Measurements from ENCODE around the gene GAS7. TPM values are rescaled to one million over a fixed set of nuclear protein-coding genes. Genes with fewer than 3 reads are reported as not detected.

The GAS7 gene
- total and polyA plus RNA-seq, 2 of the 13 experiments (the other 11 are each of a cell fraction or from before 2014, with no cell fraction given): 1.0 to 5.2 TPM

GRCh38 chr17:9926150-9926804 lies 272.1 kb downstream of the GAS7 start:
- CTCF ChIA-PET (ENCODE audit: low intra/inter-chr PET ratio, low total read pairs): no interaction called here
- TF ChIP-seq ZHX2 (IDR thresholded peaks at IDR 0.05; ENCODE audit: low read depth) (no peak), ZHX2 (CRISPR knock-in tag; IDR thresholded peaks at IDR 0.05; ENCODE audit: borderline replicate concordance) (no peak), KLF12 (CRISPR knock-in tag; IDR thresholded peaks at IDR 0.05; ENCODE audit: borderline replicate concordance) (no peak), NR2F1 (CRISPR knock-in tag; IDR thresholded peaks at IDR 0.05) (no peak), THAP11 (CRISPR knock-in tag; IDR thresholded peaks at IDR 0.05) (no peak), MTF2 (CRISPR knock-in tag; IDR thresholded peaks at IDR 0.05; ENCODE audit: borderline replicate concordance) (no peak), ZFP1 (CRISPR knock-in tag; IDR thresholded peaks at IDR 0.05) (no peak), HOXA9 (CRISPR knock-in tag; IDR thresholded peaks at IDR 0.05; ENCODE audit: borderline replicate concordance) (no peak)
- POLR2A ChIA-PET: no interaction called here
- WGBS (ENCODE audit: low lambda C conversion rate): 0% methylated on average over 5 of the region's 21 CpGs
- no peak overlapping the region for H3K4me2 ChIP-seq (ENCODE audit: low read depth, low read length)
- peaks cover 5 to 16% of the 10 kb centered on the region in 2 experiments; a peak in 4 of 5 replicates for H3K27me3 ChIP-seq (ENCODE audit: control insufficient read depth in 1 of 2, insufficient read depth in 2 of 2, low read length in 2 of 2)
- H3K9me3 ChIP-seq (ENCODE audit: low read length): no peaks in the 10 kb centered on the region
- no peak overlapping the region for H2AFZ ChIP-seq (ENCODE audit: low read length)
- no peak overlapping the region for H3K27ac ChIP-seq (ENCODE audit: extremely low read length, insufficient read depth, low read length)
- BruUV-seq (replicated peaks): no TSS peak
- ATAC-seq: no peak
- intact Hi-C loops (cut with micrococcal nuclease; ENCODE audit: unreplicated experiment) (no loop called here), in situ Hi-C loops (cut with HindIII; ENCODE audit: extremely low pct_ligation_motif_present, low pct_unique_long_range_greater_than_20kb) (no loop called here)
- H3K36me3 ChIP-seq (replicated peaks in 1 of 2; ENCODE audit: control insufficient read depth in 1 of 2, insufficient read depth in 2 of 2, low read length in 2 of 2): no peaks in the 10 kb centered on the region
- H3K4me3 ChIP-seq (replicated peaks in 1 of 3; ENCODE audit: insufficient read depth in 1 of 3, low read depth in 2 of 3, low read length in 3 of 3): no peak overlapping the region
- DNase-seq (ENCODE audit: low spot score): no peak
- no peak overlapping the region for H3K9ac ChIP-seq (ENCODE audit: insufficient read depth, low read depth, low read length)
- FAIRE-seq: no peak
- H3K4me1 ChIP-seq (ENCODE audit: insufficient read depth, low read length): no peaks in the 10 kb centered on the region
- no peaks in the 10 kb centered on the region for H4K20me1 ChIP-seq (ENCODE audit: insufficient read depth, low read length)
- H3K79me2 ChIP-seq (ENCODE audit: insufficient read depth, low read length): no peaks in the 10 kb centered on the region
